T follicular helper cell (primary cell): Measurements from ENCODE around the gene ANKRD1.

Experiments used
- DNase-seq: peaks from one replicate; pipeline ENCODE4 v3.0.0-alpha.2; 2020; ENCODE audit warnings: low read depth

The ANKRD1 gene

DNA sequence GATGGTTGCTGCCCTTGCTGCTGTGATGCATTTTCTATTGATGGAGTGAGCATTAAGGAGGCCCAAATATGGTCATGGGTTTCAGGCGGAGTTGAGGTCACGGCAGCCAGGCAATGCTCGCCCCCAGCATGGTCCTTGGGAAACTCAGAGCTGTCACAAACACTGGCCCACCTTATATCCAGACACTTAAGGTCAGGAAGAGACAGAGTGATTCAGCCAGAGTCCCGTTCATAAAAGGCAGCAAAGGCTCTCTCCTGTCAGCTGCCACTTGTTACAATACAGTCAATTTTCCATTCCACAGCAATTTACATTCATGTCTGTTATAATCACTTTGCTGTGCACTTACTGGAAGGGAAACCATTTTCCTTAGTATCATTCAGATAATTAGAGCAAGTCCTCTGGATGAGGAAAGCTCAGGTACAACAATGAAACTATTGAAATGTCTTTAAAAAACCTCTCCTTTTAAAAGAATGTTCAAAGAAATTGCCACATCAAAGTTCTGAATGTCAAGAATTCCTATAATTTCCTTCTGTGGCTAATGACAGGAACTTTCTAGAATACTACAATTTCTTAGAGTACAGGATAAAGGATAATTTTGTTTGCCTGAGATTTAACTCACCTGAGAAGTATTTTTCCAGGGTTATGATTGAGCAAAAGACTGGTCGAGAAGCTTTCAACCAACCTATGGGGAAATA, 14.8 kb upstream of the ANKRD1 start:
- DNase-seq: no peak

DNA sequence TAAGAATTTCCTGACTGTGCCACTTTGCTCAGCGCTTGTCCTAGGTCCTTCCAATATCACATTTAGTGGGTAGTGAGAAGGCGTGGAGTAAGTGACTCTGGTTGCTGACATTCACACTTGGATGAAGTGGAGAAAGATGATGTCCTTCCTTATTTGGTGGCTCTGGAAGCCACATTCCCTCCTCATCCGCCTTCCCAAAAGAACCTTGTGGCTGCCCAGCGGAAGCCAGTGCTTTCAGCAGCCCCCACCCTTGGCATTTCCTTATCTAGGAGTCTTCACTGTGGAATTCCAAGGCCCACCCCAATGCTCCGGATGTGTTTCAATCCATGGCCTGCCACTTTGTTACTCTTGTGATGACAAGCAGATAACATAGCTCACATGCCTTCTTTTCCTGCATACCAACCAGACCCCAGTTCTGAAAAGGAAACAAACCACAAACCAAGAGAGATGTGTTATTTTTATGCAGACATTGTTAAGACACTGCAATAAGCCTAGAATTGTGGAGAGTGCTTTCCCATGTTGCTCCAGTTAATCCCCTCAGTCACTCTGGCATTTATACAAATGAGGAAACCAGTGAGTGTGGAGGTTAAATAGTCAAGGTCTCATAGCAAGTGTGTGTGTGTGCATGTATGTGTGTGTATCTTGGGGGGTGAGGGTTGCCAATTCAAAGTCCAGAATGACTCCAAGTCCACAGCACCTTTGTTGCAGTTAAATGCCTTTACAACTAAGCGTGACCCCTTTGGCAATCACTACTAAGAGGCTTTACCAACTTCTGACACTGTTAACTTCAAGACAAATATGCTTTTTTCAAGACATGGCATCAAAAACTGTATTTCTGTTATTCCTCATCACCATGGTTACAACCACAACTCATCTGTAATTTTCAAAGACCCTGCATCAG, 10.3 kb upstream of the ANKRD1 start:
- no peak for DNase-seq

DNA sequence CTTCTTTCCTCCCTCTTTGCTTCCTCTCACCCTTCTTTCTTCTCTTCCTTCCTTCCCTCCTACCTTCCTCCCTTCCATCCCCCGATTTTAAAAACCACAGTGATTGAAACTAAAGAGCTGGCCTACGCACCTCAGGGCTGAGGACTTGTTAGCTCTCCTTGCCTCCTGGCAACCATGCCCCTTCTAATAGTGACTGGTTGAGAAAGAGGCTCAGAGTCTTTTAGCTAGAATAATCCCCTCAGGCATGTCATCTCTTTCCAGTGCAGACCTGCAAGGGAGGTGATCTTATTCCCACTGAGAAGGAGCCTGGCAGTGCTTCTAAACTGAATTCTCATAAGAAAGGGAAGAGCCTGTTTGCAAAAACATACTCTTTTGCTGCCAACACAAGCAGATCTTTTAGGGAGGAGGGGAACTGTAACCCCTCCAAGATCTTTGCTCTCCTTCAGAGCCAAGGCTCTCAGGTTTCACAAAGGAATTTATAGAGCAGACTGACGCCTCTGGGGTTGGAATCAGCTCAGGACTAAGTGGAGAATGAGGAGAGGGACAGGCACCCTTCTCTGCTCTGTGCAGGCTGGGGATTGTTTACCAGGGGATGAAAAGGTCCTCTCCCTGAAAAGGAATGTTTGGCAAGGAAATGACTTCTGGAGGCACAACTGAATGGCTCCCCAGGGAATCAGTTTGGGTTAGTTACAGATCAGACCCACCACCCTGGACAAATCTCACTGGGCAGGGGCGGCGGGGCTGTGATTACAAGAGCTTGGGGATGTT, 9.4 kb upstream of the ANKRD1 start:
- DNase-seq: no peak

DNA sequence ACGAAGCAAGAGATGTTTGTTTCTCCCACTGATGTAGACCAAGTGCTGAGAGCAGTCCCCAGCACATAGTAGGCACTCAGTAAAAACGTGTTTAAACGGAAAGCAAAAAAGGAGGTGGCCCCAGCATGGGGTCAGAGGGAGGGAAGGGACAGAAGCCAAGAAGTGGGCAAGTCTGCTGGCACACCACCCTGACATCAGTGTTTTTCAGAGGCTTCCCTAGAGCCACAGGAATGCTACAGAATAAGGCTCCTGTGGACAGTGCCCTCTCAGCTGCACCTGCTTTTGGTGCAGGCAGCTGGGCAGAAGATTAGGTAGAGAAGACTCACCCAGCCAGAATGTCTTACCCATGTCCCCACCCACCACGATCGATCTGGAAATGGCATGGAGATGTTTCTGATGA, 8.3 kb upstream of the ANKRD1 start:
- DNase-seq: no peak

DNA sequence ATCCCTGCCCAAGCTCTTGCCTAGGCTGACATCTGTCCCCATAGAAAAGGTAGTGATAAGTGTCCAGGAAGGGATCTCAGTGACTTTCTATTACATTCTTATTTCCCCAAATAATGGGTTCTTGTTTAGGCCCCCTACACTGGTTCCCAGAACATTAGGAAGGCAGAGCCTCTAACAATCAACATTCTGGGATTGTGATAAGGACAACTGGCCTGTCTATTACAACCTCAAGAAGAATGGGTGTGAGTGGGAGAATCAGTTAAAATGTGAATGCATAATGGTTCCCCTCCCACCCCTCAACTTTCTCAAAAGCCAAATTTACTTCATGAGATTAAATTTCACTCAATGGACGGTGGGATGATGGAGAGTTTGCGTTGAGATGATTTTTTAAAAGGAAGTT, 6.4 kb upstream of the ANKRD1 start:
- DNase-seq: no peak

DNA sequence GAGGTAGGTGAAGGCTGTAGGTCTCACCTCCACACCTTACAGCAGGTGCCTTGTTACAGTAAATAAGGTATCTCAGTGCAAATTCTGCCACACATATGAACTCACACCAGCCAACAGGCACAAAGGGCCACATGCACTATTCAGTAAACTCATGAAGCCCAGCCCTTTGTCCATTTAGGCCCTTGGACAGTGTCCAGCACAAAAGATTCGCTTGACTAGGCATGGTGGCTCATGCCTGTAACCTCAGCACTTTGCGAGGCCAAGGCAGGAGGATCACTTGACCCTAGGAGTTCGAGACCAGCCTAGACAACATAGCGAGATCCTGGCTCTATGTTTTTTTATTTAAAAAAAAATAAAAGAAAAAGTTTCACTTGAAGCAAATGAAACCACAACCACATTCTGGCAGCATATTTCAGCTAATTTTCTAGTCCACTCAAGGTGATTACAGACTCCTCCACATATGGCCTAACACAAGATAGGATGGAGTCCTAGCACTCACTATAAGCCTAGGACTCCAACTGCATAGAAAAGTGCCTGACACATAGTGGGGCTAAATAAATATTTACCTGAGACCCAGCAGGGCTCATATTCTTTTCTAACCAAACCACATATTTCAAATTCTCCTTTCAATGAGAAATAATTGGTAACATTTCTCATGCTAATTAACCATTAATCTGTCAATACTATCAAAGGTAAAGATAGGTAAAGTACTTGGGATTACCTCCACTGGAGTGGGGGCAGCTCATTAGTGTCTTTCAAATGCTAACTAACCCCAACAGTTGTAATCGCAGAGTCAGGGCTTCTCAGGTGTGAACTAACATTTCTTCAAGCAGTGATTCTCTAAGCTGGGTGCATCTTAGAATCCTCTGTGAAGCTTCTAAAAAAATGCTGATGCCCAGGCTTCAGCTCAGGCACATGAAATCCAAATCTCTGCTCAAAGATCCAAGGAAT, 4.5 kb upstream of the ANKRD1 start:
- no peak for DNase-seq

DNA sequence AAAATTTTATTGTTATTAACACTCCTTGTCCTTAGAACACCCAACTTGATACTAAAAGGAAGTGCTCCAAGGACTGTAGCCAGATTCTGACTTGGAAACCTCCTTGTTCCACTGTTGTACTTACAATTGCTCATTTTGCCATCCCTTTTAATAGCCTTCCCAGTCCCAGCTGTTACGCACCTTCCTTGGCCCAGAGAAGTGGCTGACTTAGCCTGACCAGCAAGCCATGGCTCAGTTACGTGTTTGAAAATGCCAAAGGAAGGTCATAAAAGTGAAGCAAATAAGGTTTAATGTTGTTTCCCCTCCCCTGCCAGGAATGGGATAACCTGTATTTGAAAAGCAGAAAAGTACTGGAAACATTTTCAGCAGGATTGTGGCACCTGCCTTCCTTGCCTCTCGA, 3.7 kb upstream of the ANKRD1 start:
- DNase-seq: no peak

DNA sequence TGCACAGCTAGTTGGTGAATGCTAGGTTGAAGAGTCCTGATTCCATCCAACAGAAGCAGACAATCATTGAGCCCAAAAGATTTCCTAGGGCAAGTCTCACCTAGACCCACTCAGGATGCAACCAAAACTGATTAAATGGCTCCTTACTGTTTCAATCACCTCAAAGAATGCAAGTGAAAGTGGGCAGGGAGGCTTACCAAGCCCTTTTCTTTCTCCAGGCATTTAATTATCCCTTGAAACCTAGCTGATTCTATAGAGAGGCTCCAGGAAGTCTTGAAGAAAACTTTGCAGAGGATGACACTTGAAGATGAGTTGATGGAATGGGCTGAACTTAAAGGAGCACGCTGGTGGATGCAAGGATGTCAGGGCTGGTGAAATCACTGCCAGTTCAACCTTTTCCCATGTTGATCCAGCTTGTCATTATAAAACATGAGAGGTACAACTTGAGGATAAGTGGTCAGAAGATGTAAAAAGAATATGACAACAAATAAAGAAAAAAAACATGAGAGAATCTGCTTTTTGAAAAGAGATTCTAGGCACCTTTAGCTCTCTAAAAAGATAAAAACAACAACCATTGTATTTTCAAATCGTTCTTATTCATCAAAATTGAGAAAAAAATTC, 2.3 kb upstream of the ANKRD1 start:
- DNase-seq: no peak

DNA sequence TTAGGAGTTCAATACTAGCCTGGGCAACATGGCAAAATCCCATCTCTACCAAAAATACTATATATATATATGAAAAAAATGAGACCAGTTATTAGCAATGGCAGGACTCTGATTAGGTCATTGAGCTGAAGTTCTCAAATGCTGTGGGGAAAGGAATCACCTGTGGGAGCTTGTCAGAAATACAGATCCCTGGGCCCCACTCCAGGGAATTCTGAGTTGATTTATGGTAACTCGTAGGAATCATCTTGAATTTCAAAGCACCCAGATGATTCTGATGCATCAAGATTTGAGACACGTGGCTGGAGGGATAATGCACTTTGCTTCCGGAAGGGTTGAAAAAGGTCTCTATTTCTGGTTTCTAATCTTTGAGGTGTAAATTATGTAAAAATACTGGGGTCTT, 1.0 kb upstream of the ANKRD1 start:
- DNase-seq: no peak

DNA sequence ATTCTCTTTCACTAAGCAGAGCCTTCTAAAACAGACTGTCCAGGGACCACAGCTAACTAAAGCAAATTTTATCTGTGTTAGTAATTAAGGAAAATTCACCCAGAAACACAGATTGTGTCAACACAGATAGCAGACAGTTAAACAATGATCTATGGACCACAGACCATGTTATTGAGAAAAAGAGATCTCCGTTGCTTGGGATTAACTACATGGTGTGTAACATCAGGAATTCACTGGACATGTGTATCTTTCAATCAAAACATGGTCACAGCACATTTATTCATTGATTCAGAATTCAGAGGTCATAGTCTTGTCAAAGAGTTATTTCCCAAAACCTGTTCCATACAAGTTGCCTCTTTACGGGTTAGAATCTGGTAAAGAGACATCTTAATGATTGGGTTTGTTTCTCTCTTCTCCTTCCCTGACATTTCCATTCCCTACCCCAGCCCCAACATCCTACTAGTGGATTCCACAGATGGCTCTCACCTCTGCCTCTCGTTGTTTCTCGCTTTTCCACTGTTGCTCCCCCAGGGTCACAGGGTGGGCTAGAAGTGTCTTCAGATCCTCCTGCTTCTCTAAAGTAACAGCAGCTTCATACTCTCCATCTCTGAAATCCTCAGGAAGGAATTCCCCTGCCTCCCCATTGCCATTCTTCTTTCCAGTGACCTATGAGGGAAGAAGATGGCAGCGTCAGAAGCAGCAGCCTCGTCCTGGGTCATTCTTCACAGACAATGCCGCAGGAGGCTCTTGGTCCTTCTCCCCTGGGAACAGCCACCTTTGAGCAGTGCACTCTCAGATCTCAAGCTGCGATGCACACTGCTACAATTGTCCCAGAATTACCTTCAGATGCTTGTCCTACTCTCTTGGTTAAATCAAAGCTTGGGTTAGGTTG, 958 bp downstream of the ANKRD1 start:
- DNase-seq: no peak

DNA sequence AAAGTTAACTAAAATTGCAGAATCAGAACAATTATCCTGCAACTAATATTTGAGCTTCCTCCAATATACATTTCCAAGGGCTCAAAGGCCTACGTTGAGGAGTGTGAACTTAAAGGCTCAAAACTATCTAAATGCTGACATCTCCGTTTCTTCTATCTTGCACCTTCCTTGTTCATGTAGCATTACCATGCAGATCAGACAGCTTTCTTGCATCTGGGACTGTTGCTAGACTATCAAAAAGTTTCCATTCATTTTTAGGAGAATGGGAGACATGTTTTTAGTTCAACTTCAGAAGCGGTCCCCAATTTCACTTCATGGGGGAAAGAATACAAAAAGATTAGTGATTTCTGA, 2.9 kb downstream of the ANKRD1 start:
- no peak for DNase-seq

DNA sequence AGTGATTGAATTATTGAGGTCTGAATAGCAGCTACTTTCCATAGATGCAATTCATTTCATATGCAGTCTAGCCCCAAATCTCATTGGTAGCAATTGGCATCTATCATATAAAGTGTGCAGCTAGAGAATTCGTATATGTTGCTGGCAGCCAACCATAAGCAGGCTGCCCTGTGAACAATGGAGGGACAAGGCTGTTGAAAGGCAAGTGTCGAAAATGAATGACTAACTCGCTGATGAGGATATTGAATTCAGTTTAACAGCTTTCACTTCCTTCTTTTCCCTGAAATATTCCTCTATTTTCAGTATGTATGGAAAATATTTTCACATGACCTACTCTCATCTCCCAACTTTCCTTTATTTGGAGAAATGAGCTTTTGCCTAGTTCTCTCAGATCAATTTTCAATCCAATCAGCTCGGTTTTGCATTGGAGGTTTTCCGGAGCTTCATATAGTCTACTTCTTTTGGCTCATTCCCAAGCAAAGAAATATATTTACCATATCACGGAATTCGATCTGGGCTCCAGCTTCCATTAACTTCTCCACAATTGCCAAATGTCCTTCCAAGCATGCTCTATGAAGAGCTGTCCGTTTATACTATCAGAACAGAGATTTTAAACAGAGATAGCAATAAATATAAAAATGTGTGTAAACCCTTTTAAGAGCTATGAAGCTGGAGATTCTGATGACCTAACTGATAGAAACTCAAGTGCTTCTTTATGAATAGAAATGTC, 3.5 kb downstream of the ANKRD1 start:
- DNase-seq: no peak

DNA sequence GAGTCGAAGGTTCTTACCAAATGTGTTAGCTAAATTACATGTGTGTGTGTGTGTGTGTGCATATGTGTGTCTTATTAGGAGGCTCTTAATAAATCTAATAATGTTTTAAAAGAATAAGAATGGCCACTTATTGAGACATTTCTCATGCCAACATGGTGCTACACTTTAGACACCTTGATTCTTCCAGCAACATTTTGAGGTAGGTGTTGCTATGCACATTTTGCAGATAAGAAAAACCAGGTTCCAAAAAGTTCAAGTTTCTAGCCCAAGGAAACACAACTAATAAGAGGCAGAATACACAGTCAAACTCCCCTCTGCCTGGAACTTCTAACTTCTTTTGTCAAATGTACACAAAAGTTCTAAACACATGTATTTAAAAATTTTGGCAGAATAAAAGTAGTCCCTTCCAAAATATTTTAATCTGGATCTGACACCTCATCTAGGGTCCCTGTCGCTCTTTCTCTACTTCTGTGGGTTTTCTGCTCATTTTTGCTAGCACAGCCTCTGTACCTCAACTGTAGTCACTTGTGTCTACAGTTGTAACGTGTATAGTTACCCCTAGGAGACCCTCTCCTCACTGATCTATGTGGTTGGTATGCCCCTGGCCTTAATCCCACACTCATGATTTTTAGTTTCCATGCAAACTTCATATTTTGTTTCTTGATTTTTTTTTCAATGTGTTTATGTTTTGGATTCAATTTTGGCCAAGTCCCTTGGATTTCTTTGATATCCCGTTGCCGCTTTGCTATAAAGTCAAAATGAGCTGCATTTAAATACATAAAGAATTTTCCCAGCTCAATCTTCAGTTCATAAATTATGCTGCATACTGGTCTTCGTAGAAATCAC, 4.3 kb downstream of the ANKRD1 start:
- DNase-seq: no peak

DNA sequence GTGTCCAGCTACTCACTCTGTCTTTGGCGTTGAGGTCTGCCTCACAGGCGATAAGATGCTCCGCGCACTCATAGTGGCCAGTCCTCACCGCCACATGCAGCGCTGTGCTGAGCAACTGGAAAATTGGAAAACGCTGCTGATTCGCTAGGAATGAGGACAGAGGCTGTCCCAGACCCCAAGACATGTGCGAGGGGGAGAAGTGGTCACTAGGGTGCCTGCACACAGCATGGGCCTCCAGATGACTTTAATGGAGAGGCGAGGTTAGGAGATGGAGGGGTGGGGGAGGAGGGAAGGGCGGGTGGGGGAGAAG, 5.2 kb downstream of the ANKRD1 start:
- no peak for DNase-seq

DNA sequence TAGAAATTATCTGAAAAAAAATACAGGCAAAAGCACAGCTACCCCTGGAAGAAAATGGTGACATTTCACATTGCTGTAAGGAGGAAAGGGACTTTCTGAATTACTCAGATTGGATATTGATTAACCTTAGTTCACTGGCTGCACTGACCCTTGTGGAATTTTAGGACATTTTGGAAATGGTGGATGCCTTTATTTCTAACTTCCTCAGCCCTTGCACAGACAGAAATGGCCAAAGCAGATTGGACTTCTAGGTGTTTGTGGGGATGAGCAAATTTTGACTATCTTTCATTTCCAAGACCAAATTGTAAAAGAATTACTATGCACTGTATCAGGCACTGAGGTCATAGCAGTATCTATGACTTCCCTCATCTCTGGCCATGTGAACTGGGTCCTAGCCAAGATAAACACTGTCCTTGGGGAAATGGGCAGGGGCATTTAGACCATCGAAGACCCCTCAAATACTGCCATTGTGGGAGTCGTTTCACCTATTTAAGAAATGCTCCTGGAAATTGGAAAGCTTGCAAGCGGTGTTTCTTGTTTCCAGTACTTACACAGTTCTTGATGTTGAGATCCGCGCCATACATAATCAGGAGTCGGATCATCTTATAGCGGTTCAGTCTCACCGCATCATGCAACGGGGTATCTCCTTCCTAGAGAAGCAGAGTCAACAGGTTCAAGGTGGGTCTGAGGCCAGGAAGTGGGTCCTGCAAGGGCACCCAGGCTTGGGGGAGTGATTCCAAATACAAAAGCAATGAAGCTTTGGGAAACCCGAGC, 5.7 kb downstream of the ANKRD1 start:
- no peak for DNase-seq

DNA sequence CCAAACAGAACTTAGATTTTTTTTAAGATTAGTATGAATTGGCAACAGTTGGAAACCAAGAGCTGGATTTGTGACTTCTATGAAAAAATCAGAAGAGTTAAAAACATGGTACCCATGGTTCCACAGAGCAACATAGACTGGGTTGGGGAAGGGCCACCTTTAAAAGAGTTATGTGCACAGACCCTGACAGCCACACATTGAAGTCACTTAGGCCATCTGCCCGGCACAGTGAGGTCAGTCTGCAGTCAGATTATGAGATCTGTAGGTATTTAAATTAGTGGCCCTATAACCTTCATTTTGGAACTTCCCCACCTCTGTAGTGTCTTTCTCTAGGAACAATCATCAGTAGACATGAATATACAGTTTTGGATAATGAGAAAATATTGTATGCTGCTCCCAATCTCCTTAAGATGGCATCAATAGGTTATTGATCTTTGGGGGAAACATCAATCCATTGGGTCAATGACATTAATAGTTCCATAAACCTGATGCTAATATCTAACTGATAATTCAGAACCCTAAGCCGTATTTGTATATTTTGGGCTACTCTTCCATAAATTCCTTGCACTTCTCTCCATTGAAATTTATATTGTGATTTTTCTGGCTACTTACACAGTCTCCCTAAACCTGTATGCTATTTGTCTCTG, 7.0 kb downstream of the ANKRD1 start:
- DNase-seq: no peak

DNA sequence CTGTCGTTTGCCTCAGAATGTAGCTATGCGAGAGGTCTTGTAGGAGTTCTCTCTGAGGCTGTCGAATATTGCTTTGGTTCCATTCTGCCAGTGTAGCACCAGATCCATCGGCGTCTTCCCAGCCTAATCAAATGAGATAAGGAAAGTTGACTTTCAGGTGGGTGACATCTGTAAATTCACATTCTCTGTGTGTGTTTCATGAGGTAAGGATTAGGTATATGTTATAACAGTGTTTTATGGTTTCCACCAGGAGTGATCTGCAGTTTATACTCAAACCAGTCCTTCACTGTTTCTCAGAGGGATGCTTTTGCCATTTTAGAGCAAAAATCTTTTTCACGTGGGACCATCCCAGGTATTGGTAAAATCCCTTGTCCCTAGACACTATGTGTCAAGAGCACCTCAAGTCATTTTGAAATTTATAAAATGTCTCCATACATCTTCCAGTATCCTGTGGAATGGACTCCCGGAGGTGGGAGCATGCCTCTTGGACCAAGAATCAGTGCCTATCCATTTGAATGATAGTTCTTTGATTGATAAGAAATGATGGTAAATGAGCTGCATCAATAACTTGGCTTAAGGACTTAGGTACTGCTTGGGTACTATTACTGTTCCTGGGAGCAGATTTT, 7.9 kb downstream of the ANKRD1 start:
- DNase-seq: no peak
